SK-N-SH (cell line): ENCODE measurements around the gene CLIC3. TPM values are rescaled to one million over a fixed set of nuclear protein-coding genes. Genes with fewer than 3 reads are reported as not detected.

ENCODE experiments used
- CTCF ChIA-PET: fragments of 300-600, 350-600 bp; formaldehyde crosslinking; extraction: SDS; loops from one replicate; lab custom pipeline; 2021; lab: Yijun Ruan, JAX
- POLR2A ChIA-PET: fragments of 350-600 bp; sonication (Branson Sonifier 250); formaldehyde crosslinking; extraction: SDS; loops from one replicate; lab custom pipeline; 2020; ENCODE audit warnings: antibody characterized with exemption, inconsistent platforms; lab: Yijun Ruan, JAX
- DNase-seq: peaks from one replicate; pipeline ENCODE4 v3.0.0; 2012
- H2AFZ ChIP-seq: fragments of 200-600 bp; sonication (generic); 2 replicates; pipeline ENCODE4 v1.8.1; 2016; ENCODE audit warnings: antibody characterized with exemption, mild to moderate bottlenecking, low read depth
- H3F3A ChIP-seq: fragments of 200-600 bp; sonication (generic); replicated peaks from 2 replicates; pipeline ENCODE3; 2016; ENCODE audit warnings: antibody characterized with exemption, mild to moderate bottlenecking; ENCODE audit not compliant: insufficient read depth
- H3K27ac ChIP-seq, 2 experiments: fragments of 200-500 bp in 1 of 2; fragments of 200-600 bp in 1 of 2; sonication (Bioruptor generic) in 1 of 2; sonication (generic), shearing (Covaris generic) in 1 of 2; 2 replicates each; pipeline versions ENCODE4 v1.5.1 to v1.6.1; 2014 to 2016; ENCODE audit warnings: low read depth in 2 of 2, inconsistent platforms in 1 of 2, low read length in 1 of 2, mild to moderate bottlenecking in 1 of 2, mixed read lengths in 1 of 2
- H3K27me3 ChIP-seq: fragments of 200-600 bp; sonication (generic), shearing (Covaris generic); 2 replicates; pipeline ENCODE4 v1.6.1; 2016; ENCODE audit warnings: mixed run types; ENCODE audit not compliant: insufficient read depth
- H3K36me3 ChIP-seq, 2 experiments: fragments of 200-500 bp in 1 of 2; fragments of 200-600 bp in 1 of 2; sonication (Bioruptor generic) in 1 of 2; sonication (generic) in 1 of 2; replicated peaks in 1 of 2; 2 replicates each; pipeline versions ENCODE3 to v1.5.1; 2014 to 2016; ENCODE audit warnings: low read length in 1 of 2, mild to moderate bottlenecking in 1 of 2; ENCODE audit not compliant: insufficient read depth in 2 of 2, control insufficient read depth in 1 of 2
- H3K4me1 ChIP-seq, 2 experiments: fragments of 200-500 bp in 1 of 2; fragments of 200-600 bp in 1 of 2; sonication (Bioruptor generic) in 1 of 2; sonication (generic), shearing (Covaris generic) in 1 of 2; 2 replicates each; pipeline versions ENCODE4 v1.5.1 to v1.6.1; 2014 to 2016; ENCODE audit warnings: low read depth in 1 of 2, low read length in 1 of 2, mixed run types in 1 of 2; ENCODE audit not compliant: insufficient read depth in 2 of 2, control insufficient read depth in 1 of 2
- H3K4me2 ChIP-seq: fragments of 200-600 bp; sonication (generic), shearing (Covaris generic); 2 replicates; pipeline ENCODE4 v1.6.1; 2017; ENCODE audit warnings: mixed run types
- H3K4me3 ChIP-seq, 2 experiments: fragments of 200-500 bp in 1 of 2; fragments of 200-600 bp in 1 of 2; sonication (Bioruptor generic) in 1 of 2; sonication (generic), shearing (Covaris generic) in 1 of 2; 2 replicates each; pipeline versions ENCODE4 v1.5.1 to v1.8.1; 2014 to 2016; ENCODE audit warnings: low read depth in 2 of 2, inconsistent platforms in 1 of 2, low read length in 1 of 2, mild to moderate bottlenecking in 1 of 2, mixed read lengths in 1 of 2, moderate library complexity in 1 of 2
- H3K79me2 ChIP-seq: fragments of 200-600 bp; sonication (generic); 2 replicates; pipeline ENCODE4 v1.8.1; 2017; ENCODE audit warnings: mild to moderate bottlenecking; ENCODE audit not compliant: insufficient read depth
- H3K9ac ChIP-seq: fragments of 200-600 bp; sonication (generic); 2 replicates; pipeline ENCODE4 v1.6.1; 2017; ENCODE audit warnings: mixed run types
- H3K9me2 ChIP-seq: fragments of 200-600 bp; sonication (generic); 2 replicates; pipeline ENCODE4 v1.6.1; 2017; ENCODE audit warnings: mixed run types
- H3K9me3 ChIP-seq: fragments of 200-600 bp; sonication (generic); 2 replicates; pipeline ENCODE4 v1.6.1; 2017; ENCODE audit warnings: mixed run types, mild to moderate bottlenecking, moderate library complexity
- H4K20me1 ChIP-seq: fragments of 200-600 bp; sonication (generic); 2 replicates; pipeline ENCODE4 v1.6.1; 2017; ENCODE audit warnings: mild to moderate bottlenecking, mixed run types; ENCODE audit not compliant: insufficient read depth
- CHD2 ChIP-seq: fragments of 150-350 bp; IDR thresholded peaks from 2 replicates; pipeline ENCODE4 v1.6.1; 2018; ENCODE audit warnings: low read length; ENCODE audit not compliant: partially characterized antibody
- ELF1 ChIP-seq: IDR thresholded peaks from 2 replicates; pipeline ENCODE4 v1.4.0; 2012
- EP300 ChIP-seq, 2 experiments: IDR thresholded peaks; 2 replicates each; pipeline versions ENCODE4 v1.4.0 to v1.6.1; 2012; ENCODE audit warnings: borderline replicate concordance in 1 of 2, low read depth in 1 of 2, low read length in 1 of 2
- FOSL2 ChIP-seq: IDR thresholded peaks from 2 replicates; pipeline ENCODE4 v1.4.0; 2012; ENCODE audit warnings: low read depth, mild to moderate bottlenecking, moderate library complexity, borderline replicate concordance
- GABPA ChIP-seq: IDR thresholded peaks from 2 replicates; pipeline ENCODE4 v1.4.0; 2012; ENCODE audit warnings: low read depth, mild to moderate bottlenecking
- GATA2 ChIP-seq: sonication (generic); formaldehyde crosslinking; IDR thresholded peaks from 2 replicates; pipeline ENCODE4 v1.5.0; 2020; ENCODE audit warnings: mild to moderate bottlenecking, missing genetic modification reagents
- MAX ChIP-seq: IDR thresholded peaks from 2 replicates; pipeline ENCODE4 v1.4.0; 2012; ENCODE audit warnings: low read depth
- NFIC ChIP-seq: IDR thresholded peaks from 2 replicates; pipeline ENCODE4 v1.4.0; 2012; ENCODE audit warnings: borderline replicate concordance
- NRF1 ChIP-seq: IDR thresholded peaks from 2 replicates; pipeline ENCODE4 v1.6.1; 2012; ENCODE audit warnings: low read depth, mild to moderate bottlenecking, low read length
- PBX3 ChIP-seq: IDR thresholded peaks from 2 replicates; pipeline ENCODE4; 2012
- RAD21 ChIP-seq: IDR thresholded peaks from 2 replicates; pipeline ENCODE4 v1.6.1; 2012; ENCODE audit warnings: mild to moderate bottlenecking, low read length
- RCOR1 ChIP-seq: fragments of 150-350 bp; IDR thresholded peaks from 2 replicates; pipeline ENCODE4 v1.6.1; 2017; ENCODE audit warnings: antibody characterized with exemption, low read length
- REST ChIP-seq: IDR thresholded peaks from 2 replicates; pipeline ENCODE4 v1.6.1; 2012; ENCODE audit warnings: mild to moderate bottlenecking, low read depth, low read length, moderate library complexity
- RFX5 ChIP-seq: IDR thresholded peaks from 2 replicates; pipeline ENCODE4 v1.6.1; 2012; ENCODE audit warnings: mild to moderate bottlenecking, improper control_type of control experiment, low read length
- RXRA ChIP-seq: IDR thresholded peaks from 2 replicates; pipeline ENCODE4 v1.4.0; 2012; ENCODE audit warnings: low read depth, mild to moderate bottlenecking, borderline replicate concordance
- SMC3 ChIP-seq: IDR thresholded peaks from 2 replicates; pipeline ENCODE4 v1.6.1; 2012; ENCODE audit warnings: low read depth, low read length, improper control_type of control experiment
- TAF1 ChIP-seq: IDR thresholded peaks from 2 replicates; pipeline ENCODE4 v1.6.1; 2012; ENCODE audit warnings: low read depth, mild to moderate bottlenecking, low read length, moderate library complexity, borderline replicate concordance
- TEAD4 ChIP-seq: IDR thresholded peaks from 2 replicates; pipeline ENCODE4 v1.4.0; 2012; ENCODE audit warnings: mild to moderate bottlenecking, borderline replicate concordance; ENCODE audit not compliant: insufficient read depth
- YY1 ChIP-seq: IDR thresholded peaks from 2 replicates; pipeline ENCODE4 v1.4.0; 2012; ENCODE audit warnings: low read depth, mild to moderate bottlenecking
- WGBS: methylation state at CpG from one replicate; pipeline ENCODE4 v1.1.6; 2017; ENCODE audit warnings: low lambda C conversion rate; 5-methylcytosine and 5-hydroxymethylcytosine counted together
- polyA plus RNA-seq, 3 experiments: library from polyadenylated mRNA; depleted of rRNA; stranded (reverse); fragments of >200 nt; gene quantifications; 2 replicates each; pipeline ENCODE4 v1.2.3, GENCODE V29; 2012
- TF ChIP-seq, protein P1 (sequence below): fragments of 200-600 bp; sonication (generic); IDR thresholded peaks from 2 replicates; pipeline ENCODE4 v1.6.1; 2017; ENCODE audit warnings: antibody characterized with exemption, mild to moderate bottlenecking, moderate library complexity
- TF ChIP-seq, protein P2 (sequence below): IDR thresholded peaks from 2 replicates; pipeline ENCODE4 v1.4.0; 2012; ENCODE audit warnings: low read depth, borderline replicate concordance

The CLIC3 gene
- polyA plus RNA-seq, 1 of the 3 experiments (the other 2 are of a cell fraction): 1.0 TPM

GRCh38 chr9:136969774-136970173 lies 26.6 kb downstream of the CLIC3 start (continued):
- TF ChIP-seq, protein P1, sequence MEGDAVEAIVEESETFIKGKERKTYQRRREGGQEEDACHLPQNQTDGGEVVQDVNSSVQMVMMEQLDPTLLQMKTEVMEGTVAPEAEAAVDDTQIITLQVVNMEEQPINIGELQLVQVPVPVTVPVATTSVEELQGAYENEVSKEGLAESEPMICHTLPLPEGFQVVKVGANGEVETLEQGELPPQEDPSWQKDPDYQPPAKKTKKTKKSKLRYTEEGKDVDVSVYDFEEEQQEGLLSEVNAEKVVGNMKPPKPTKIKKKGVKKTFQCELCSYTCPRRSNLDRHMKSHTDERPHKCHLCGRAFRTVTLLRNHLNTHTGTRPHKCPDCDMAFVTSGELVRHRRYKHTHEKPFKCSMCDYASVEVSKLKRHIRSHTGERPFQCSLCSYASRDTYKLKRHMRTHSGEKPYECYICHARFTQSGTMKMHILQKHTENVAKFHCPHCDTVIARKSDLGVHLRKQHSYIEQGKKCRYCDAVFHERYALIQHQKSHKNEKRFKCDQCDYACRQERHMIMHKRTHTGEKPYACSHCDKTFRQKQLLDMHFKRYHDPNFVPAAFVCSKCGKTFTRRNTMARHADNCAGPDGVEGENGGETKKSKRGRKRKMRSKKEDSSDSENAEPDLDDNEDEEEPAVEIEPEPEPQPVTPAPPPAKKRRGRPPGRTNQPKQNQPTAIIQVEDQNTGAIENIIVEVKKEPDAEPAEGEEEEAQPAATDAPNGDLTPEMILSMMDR: no peak
- TF ChIP-seq RXRA: no peak
- no peak for TF ChIP-seq RCOR1
- no peak for TF ChIP-seq SMC3

GRCh38 chr9:136969150-136969549 lies 27.2 kb downstream of the CLIC3 start:
- H3K27ac ChIP-seq: no peak overlapping the region
- CTCF ChIA-PET: interaction anchor here (1.1 to 1.8 kb wide), 3 partner anchors 21 to 66 kb away, joined by 3 to 4 read pairs (median 3); no protein-coding TSS in a partner anchor
- no peaks in the 10 kb centered on the region for H3K9me3 ChIP-seq
- H3K9ac ChIP-seq: no peak overlapping the region
- H3K27me3 ChIP-seq: no peaks in the 10 kb centered on the region
- peaks cover 0 to 2% of the 10 kb centered on the region in 2 experiments; a peak in 1 of 4 replicates for H3K4me1 ChIP-seq
- TF ChIP-seq FOSL2 (no peak), ELF1 (no peak), RFX5 (no peak), NRF1 (no peak), RAD21 (no peak), TAF1 (no peak), REST (no peak), PBX3 (no peak), GABPA (no peak), SMC3 (no peak), YY1 (no peak), CHD2 (no peak), MAX (no peak), TEAD4 (no peak), GATA2 (CRISPR knock-in tag) (no peak), RXRA (no peak), NFIC (no peak), EP300 (IDR thresholded peaks at IDR 0.05; ENCODE audit: borderline replicate concordance in 1 of 2, low read depth in 1 of 2, low read length in 1 of 2) (no peak)
- TF ChIP-seq, protein P1: no peak
- TF ChIP-seq, protein P2, sequence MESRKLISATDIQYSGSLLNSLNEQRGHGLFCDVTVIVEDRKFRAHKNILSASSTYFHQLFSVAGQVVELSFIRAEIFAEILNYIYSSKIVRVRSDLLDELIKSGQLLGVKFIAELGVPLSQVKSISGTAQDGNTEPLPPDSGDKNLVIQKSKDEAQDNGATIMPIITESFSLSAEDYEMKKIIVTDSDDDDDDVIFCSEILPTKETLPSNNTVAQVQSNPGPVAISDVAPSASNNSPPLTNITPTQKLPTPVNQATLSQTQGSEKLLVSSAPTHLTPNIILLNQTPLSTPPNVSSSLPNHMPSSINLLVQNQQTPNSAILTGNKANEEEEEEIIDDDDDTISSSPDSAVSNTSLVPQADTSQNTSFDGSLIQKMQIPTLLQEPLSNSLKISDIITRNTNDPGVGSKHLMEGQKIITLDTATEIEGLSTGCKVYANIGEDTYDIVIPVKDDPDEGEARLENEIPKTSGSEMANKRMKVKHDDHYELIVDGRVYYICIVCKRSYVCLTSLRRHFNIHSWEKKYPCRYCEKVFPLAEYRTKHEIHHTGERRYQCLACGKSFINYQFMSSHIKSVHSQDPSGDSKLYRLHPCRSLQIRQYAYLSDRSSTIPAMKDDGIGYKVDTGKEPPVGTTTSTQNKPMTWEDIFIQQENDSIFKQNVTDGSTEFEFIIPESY: no peak
- TF ChIP-seq, all 33 proteins: peak for 0
- WGBS: 69% methylated on average over 11 of the region's 17 CpGs
- H3K9me2 ChIP-seq: no peaks in the 10 kb centered on the region
- H3K4me3 ChIP-seq: no peak overlapping the region
- H3K36me3 ChIP-seq: no peaks in the 10 kb centered on the region
- no peaks in the 10 kb centered on the region for H3K79me2 ChIP-seq
- H3K4me2 ChIP-seq: no peak overlapping the region
- no peak for DNase-seq
- no peak overlapping the region for H2AFZ ChIP-seq
- no peaks in the 10 kb centered on the region for H3F3A ChIP-seq
- H4K20me1 ChIP-seq: no peaks in the 10 kb centered on the region
- POLR2A ChIA-PET: no interaction called here
